HEK293 (cell line): ENCODE data around the gene HDAC7.

Experiments used
- CTCF ChIA-PET: fragments of 350-600 bp; formaldehyde crosslinking; extraction: SDS; loops from one replicate; lab custom pipeline; 2021; ENCODE audit warnings: antibody characterized with exemption; lab: Yijun Ruan, JAX
- POLR2A ChIA-PET: fragments of 300-600 bp; formaldehyde crosslinking; extraction: SDS; loops from one replicate; lab custom pipeline; 2020; ENCODE audit warnings: antibody characterized with exemption, inconsistent platforms; lab: Yijun Ruan, JAX
- H3K27ac ChIP-seq: fragments of 200-500 bp; sonication (Bioruptor generic); 2 replicates; pipeline ENCODE4 v1.5.1; 2014; ENCODE audit warnings: low read depth, low read length, control low read depth, inconsistent platforms; ENCODE audit errors: extremely low read depth
- H3K36me3 ChIP-seq, 2 experiments: fragments of 200-500 bp in 1 of 2; sonication (Bioruptor generic) in 1 of 2; 1 replicate in 1 of 2; 2 replicates in 1 of 2; pipeline ENCODE4 v1.5.1; 2014 to 2017; ENCODE audit warnings: inconsistent platforms in 2 of 2, low read length in 2 of 2; ENCODE audit not compliant: control insufficient read depth in 2 of 2, insufficient read depth in 1 of 2
- H3K4me1 ChIP-seq: fragments of 200-500 bp; sonication (Bioruptor generic); 2 replicates; pipeline ENCODE4 v1.5.1; 2014; ENCODE audit warnings: mild to moderate bottlenecking, low read length, inconsistent platforms; ENCODE audit not compliant: control insufficient read depth, insufficient read depth
- H3K4me3 ChIP-seq: 2 replicates; pipeline ENCODE4 v1.5.1; 2011; ENCODE audit warnings: low read depth, mild to moderate bottlenecking, control low read depth, low read length, moderate library complexity
- H3K9me3 ChIP-seq: fragments of 200-500 bp; sonication (Bioruptor generic); 2 replicates; pipeline ENCODE4 v1.5.1; 2014; ENCODE audit warnings: low read depth, low read length, inconsistent platforms; ENCODE audit not compliant: control insufficient read depth, insufficient read depth
- OSR2 ChIP-seq: fragments of 450-650 bp; formaldehyde crosslinking; IDR thresholded peaks from 2 replicates; pipeline ENCODE4 v1.5.1; 2016; ENCODE audit warnings: missing biosample characterization, missing genetic modification characterization
- PRDM1 ChIP-seq: fragments of 450-650 bp; formaldehyde crosslinking; IDR thresholded peaks from 2 replicates; pipeline ENCODE4; 2016; ENCODE audit warnings: missing biosample characterization, missing genetic modification characterization
- REPIN1 ChIP-seq: fragments of 450-650 bp; formaldehyde crosslinking; IDR thresholded peaks from 2 replicates; pipeline ENCODE4 v1.5.1; 2017; ENCODE audit warnings: missing biosample characterization, missing genetic modification characterization, low read depth
- SETDB1 ChIP-seq: IDR thresholded peaks from one replicate; pipeline ENCODE4 v1.6.1; 2017; ENCODE audit warnings: mild to moderate bottlenecking, low read length, moderate library complexity, mixed read lengths; ENCODE audit not compliant: insufficient read length
- SP3 ChIP-seq: fragments of 450-650 bp; formaldehyde crosslinking; IDR thresholded peaks from 2 replicates; pipeline ENCODE4 v1.5.1; 2016; ENCODE audit warnings: missing biosample characterization, missing genetic modification characterization
- YY2 ChIP-seq: fragments of 450-650 bp; formaldehyde crosslinking; IDR thresholded peaks from 2 replicates; pipeline ENCODE4 v1.5.1; 2016; ENCODE audit warnings: missing biosample characterization, missing genetic modification characterization
- ZBTB49 ChIP-seq: fragments of 450-650 bp; formaldehyde crosslinking; IDR thresholded peaks from 2 replicates; pipeline ENCODE4 v1.5.1; 2016; ENCODE audit warnings: missing biosample characterization, missing genetic modification characterization, low read depth
- ZFP37 ChIP-seq: fragments of 450-650 bp; formaldehyde crosslinking; IDR thresholded peaks from 2 replicates; pipeline ENCODE4 v1.5.1; 2016; ENCODE audit warnings: missing biosample characterization, missing genetic modification characterization
- ZNF10 ChIP-seq: fragments of 450-650 bp; formaldehyde crosslinking; IDR thresholded peaks from 2 replicates; pipeline ENCODE4 v1.5.1; 2017; ENCODE audit warnings: missing biosample characterization, missing genetic modification characterization
- ZNF175 ChIP-seq: fragments of 450-650 bp; formaldehyde crosslinking; IDR thresholded peaks from 2 replicates; pipeline ENCODE4 v1.5.1; 2016; ENCODE audit warnings: missing biosample characterization, missing genetic modification characterization
- ZNF19 ChIP-seq: fragments of 450-650 bp; formaldehyde crosslinking; IDR thresholded peaks from 2 replicates; pipeline ENCODE4; 2016; ENCODE audit warnings: missing biosample characterization, missing genetic modification characterization, low read depth
- ZNF223 ChIP-seq: fragments of 450-650 bp; formaldehyde crosslinking; IDR thresholded peaks from 2 replicates; pipeline ENCODE4 v1.5.1; 2016; ENCODE audit warnings: missing biosample characterization, missing genetic modification characterization
- ZNF24 ChIP-seq: fragments of 450-650 bp; formaldehyde crosslinking; IDR thresholded peaks from 2 replicates; pipeline ENCODE4 v1.5.1; 2016; ENCODE audit warnings: missing biosample characterization, missing genetic modification characterization
- ZNF404 ChIP-seq: fragments of 450-650 bp; formaldehyde crosslinking; IDR thresholded peaks from 2 replicates; pipeline ENCODE4 v1.5.1; 2017; ENCODE audit warnings: missing biosample characterization, missing genetic modification characterization
- ZNF416 ChIP-seq: fragments of 450-650 bp; formaldehyde crosslinking; IDR thresholded peaks from 2 replicates; pipeline ENCODE4 v1.5.1; 2016; ENCODE audit warnings: missing biosample characterization, missing genetic modification characterization
- ZNF530 ChIP-seq: fragments of 450-650 bp; formaldehyde crosslinking; IDR thresholded peaks from 2 replicates; pipeline ENCODE4 v1.5.1; 2016; ENCODE audit warnings: low read depth, missing biosample characterization, missing genetic modification characterization
- ZNF555 ChIP-seq: fragments of 450-650 bp; formaldehyde crosslinking; conservative IDR thresholded peaks from 2 replicates; pipeline ENCODE4 v1.5.1; 2017; ENCODE audit warnings: missing biosample characterization, mild to moderate bottlenecking, missing genetic modification characterization, inconsistent platforms
- ZNF560 ChIP-seq: fragments of 450-650 bp; formaldehyde crosslinking; IDR thresholded peaks from 2 replicates; pipeline ENCODE4 v1.5.1; 2017; ENCODE audit warnings: missing biosample characterization, missing genetic modification characterization, borderline replicate concordance
- ZNF585B ChIP-seq: fragments of 450-650 bp; formaldehyde crosslinking; IDR thresholded peaks from 2 replicates; pipeline ENCODE4 v1.5.1; 2016; ENCODE audit warnings: missing biosample characterization, missing genetic modification characterization
- ZNF596 ChIP-seq: fragments of 450-650 bp; IDR thresholded peaks from 2 replicates; pipeline ENCODE4 v1.5.0; 2018; ENCODE audit warnings: missing biosample characterization, mild to moderate bottlenecking, missing genetic modification characterization, moderate library complexity
- ZNF623 ChIP-seq: fragments of 450-650 bp; formaldehyde crosslinking; IDR thresholded peaks from 2 replicates; pipeline ENCODE4 v1.5.1; 2016; ENCODE audit warnings: missing biosample characterization, missing genetic modification characterization
- ZNF776 ChIP-seq: fragments of 450-650 bp; formaldehyde crosslinking; IDR thresholded peaks from 2 replicates; pipeline ENCODE4 v1.5.0; 2017; ENCODE audit warnings: missing biosample characterization, missing genetic modification characterization, borderline replicate concordance
- TF ChIP-seq, protein P1 (sequence below): fragments of 450-650 bp; formaldehyde crosslinking; IDR thresholded peaks from 2 replicates; pipeline ENCODE4 v1.5.1; 2016; ENCODE audit warnings: missing biosample characterization, missing genetic modification characterization
- TF ChIP-seq, protein P2 (sequence below): fragments of 450-650 bp; formaldehyde crosslinking; IDR thresholded peaks from 2 replicates; pipeline ENCODE4 v1.5.1; 2016; ENCODE audit warnings: missing biosample characterization, missing genetic modification characterization

Gene HDAC7

DNA sequence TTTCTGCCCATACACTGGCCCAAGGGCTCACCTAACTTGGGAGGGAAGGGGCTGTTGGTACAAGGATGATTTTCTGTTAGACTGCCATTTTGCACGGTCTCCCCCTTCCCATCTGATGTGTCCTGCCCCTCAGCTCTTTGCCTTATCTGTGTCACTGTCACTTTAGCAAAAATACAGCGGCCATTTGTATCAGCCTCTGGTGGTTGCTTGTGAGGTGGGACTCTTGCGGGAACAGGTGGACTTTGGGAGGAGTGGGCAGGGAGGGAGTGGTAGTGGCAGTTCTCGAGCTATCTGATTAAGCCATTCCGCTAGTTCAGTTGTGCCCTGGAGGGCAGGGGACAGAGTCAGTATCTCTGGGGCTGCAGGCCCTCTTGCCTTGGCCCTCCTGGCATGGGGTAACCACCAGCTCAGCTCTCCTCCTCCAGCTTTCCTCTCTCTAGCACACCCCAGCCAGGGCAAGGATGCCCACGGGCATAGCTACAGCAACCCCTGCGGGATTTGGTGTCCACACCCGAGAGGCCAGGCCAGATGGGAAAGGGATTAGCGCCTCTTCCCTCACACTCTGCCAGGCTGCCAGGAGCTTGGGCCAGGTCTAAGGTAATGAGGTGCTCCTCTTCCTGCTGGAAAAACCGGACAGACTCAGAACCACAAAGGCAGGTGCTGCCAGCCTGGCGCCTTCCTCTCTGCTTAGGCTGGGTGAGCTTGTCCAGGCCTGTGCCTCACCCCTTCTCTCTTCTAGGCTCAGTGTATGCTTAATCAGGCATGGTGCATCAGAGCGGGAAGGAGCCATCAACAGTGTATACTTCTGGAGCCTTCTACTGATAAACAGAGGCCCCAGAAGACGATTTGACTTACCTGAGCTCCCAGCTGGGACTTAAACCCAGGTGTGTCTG, 38.0 kb downstream of the HDAC7 start:
- no peak overlapping the region for H3K27ac ChIP-seq
- no peak overlapping the region for H3K4me3 ChIP-seq
- H3K36me3 ChIP-seq = peaks cover 3 to 55% of the 10 kb centered on the region in 2 experiments; a peak in 2 of 3 replicates
- no peaks in the 10 kb centered on the region for H3K9me3 ChIP-seq
- no peaks in the 10 kb centered on the region for H3K4me1 ChIP-seq
- 0 out of 2 replicates have a peak, but pooled peaks have one; percentile 11 for TF ChIP-seq PRDM1 (tag by site-specific recombination)
- TF ChIP-seq ZNF596 (tag by site-specific recombination) = no peak
- TF ChIP-seq ZFP37 (tag by site-specific recombination) = no peak
- TF ChIP-seq ZNF10 (tag by site-specific recombination) = 0 out of 2 replicates have a peak, but pooled peaks have one; percentile 34
- CTCF ChIA-PET = interaction anchor here (0.6 to 19.6 kb wide), 9 partner anchors 13 to 408 kb away, joined by 3 to 784 read pairs (median 4); no protein-coding TSS in a partner anchor
- POLR2A ChIA-PET = interaction anchor here (0.6 to 1.4 kb wide), 7 partner anchors 10 to 101 kb away, joined by 3 to 10 read pairs (median 4); no protein-coding TSS in a partner anchor

DNA sequence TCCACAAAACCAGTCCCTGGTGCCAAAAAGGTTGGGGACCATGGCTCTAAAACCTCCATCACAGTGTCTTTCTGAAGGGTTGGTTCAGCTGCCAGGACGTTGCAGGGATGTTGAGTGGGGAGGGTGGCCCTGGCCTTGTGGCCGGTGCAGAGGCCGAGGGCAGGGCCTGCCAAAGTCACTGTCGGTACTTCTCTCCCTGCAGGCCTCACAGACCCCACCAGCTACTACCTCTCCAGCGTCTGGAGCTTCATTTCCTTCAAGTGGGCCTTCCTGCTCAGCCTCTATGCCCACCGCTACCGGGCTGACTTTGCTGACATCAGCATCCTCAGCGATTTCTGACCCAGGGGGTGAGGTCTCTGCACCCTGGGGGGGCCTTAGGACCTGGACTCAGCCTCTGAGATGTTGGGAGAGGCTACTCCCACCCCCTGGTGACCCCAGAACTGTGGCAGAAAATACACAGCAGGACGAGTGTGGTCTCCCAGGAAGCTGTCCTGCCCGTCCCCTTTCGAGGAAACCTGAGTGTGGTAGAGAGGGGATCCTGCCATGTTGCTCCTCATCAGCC, 39.7 kb downstream of the HDAC7 start:
- TF ChIP-seq ZNF404 (tag by site-specific recombination) (no peak), ZNF776 (no peak), ZNF175 (no peak), ZNF623 (tag by site-specific recombination) (no peak), ZNF24 (tag by site-specific recombination) (no peak), ZNF19 (tag by site-specific recombination) (no peak), SP3 (no peak), OSR2 (no peak), ZNF416 (no peak), SETDB1 (no peak), ZNF223 (no peak), ZNF560 (tag by site-specific recombination) (no peak), ZNF530 (tag by site-specific recombination) (no peak), ZNF585B (tag by site-specific recombination) (no peak), ZBTB49 (tag by site-specific recombination) (no peak), REPIN1 (tag by site-specific recombination) (no peak), YY2 (no peak), ZNF555 (tag by site-specific recombination) (no peak)
- TF ChIP-seq, protein P1, sequence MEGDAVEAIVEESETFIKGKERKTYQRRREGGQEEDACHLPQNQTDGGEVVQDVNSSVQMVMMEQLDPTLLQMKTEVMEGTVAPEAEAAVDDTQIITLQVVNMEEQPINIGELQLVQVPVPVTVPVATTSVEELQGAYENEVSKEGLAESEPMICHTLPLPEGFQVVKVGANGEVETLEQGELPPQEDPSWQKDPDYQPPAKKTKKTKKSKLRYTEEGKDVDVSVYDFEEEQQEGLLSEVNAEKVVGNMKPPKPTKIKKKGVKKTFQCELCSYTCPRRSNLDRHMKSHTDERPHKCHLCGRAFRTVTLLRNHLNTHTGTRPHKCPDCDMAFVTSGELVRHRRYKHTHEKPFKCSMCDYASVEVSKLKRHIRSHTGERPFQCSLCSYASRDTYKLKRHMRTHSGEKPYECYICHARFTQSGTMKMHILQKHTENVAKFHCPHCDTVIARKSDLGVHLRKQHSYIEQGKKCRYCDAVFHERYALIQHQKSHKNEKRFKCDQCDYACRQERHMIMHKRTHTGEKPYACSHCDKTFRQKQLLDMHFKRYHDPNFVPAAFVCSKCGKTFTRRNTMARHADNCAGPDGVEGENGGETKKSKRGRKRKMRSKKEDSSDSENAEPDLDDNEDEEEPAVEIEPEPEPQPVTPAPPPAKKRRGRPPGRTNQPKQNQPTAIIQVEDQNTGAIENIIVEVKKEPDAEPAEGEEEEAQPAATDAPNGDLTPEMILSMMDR (tag by site-specific recombination) = no peak
- TF ChIP-seq, protein P2, sequence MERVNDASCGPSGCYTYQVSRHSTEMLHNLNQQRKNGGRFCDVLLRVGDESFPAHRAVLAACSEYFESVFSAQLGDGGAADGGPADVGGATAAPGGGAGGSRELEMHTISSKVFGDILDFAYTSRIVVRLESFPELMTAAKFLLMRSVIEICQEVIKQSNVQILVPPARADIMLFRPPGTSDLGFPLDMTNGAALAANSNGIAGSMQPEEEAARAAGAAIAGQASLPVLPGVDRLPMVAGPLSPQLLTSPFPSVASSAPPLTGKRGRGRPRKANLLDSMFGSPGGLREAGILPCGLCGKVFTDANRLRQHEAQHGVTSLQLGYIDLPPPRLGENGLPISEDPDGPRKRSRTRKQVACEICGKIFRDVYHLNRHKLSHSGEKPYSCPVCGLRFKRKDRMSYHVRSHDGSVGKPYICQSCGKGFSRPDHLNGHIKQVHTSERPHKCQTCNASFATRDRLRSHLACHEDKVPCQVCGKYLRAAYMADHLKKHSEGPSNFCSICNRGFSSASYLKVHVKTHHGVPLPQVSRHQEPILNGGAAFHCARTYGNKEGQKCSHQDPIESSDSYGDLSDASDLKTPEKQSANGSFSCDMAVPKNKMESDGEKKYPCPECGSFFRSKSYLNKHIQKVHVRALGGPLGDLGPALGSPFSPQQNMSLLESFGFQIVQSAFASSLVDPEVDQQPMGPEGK (tag by site-specific recombination) = no peak
- no peak overlapping the region for H3K27ac ChIP-seq
- POLR2A ChIA-PET = interaction anchor here (0.7 to 1.6 kb wide), 7 partner anchors 10 to 74 kb away, joined by 3 to 8 read pairs (median 3); partner anchors contain the start of gene RPAP3

More for the DNA sequence above, 39.7 kb downstream of the HDAC7 start:
- Histone ChIP-seq H3K9me3 (no peaks in the 10 kb centered on the region), H3K4me3 (no peak overlapping the region), H3K4me1 (no peaks in the 10 kb centered on the region; the same call in 1 of the 2 replicates), H3K36me3 (peaks cover 3 to 38% of the 10 kb centered on the region in 2 experiments; a peak in 1 of 3 replicates)
- CTCF ChIA-PET = interaction anchor here (0.6 to 19.6 kb wide), 16 partner anchors 12 to 384 kb away, joined by 3 to 784 read pairs (median 5); partner anchors contain the start of genes ENDOU and RAPGEF3
